IMR-90 (cell line): ENCODE measurements around the gene F12. TPM values are rescaled to one million over a fixed set of nuclear protein-coding genes. Genes with fewer than 3 reads are reported as not detected.

Experiments
- ATAC-seq: fragments of 200-7000 bp; cut with Tn5 transposase; 2 replicates; pipeline ENCODE4 v1.9.1; 2020; ENCODE audit warnings: low read depth, mild to moderate bottlenecking, moderate library complexity
- BruUV-seq: library from RNA; stranded (reverse); fragments of 400-500 nt; replicated peaks from 2 replicates; lab custom pipeline; 2021; lab: Mats Ljungman, UMichigan
- CTCF ChIA-PET: fragments of 300-600 bp; formaldehyde crosslinking; extraction: SDS; loops from one replicate; lab custom pipeline; 2021; ENCODE audit warnings: antibody characterized with exemption; lab: Yijun Ruan, JAX
- POLR2A ChIA-PET: fragments of 300-600 bp; sonication (Branson Sonifier 250); formaldehyde crosslinking; loops from one replicate; lab custom pipeline; 2022; ENCODE audit warnings: antibody characterized with exemption; ENCODE audit not compliant: unreplicated experiment; lab: Charles Lee
- DNase-seq: peaks from one replicate; pipeline ENCODE4 v3.0.0; 2013
- H2AFZ ChIP-seq: replicated peaks from 2 replicates; pipeline ENCODE3; 2013; ENCODE audit warnings: low read length, mild to moderate bottlenecking; ENCODE audit not compliant: poor library complexity
- H2AK5ac ChIP-seq: 2 replicates; pipeline ENCODE4 v1.6.1; 2013; ENCODE audit warnings: low read depth, low read length, inconsistent platforms
- H2AK9ac ChIP-seq: replicated peaks from 2 replicates; pipeline ENCODE3; 2013; ENCODE audit warnings: mild to moderate bottlenecking, low read depth, low read length, moderate library complexity; ENCODE audit not compliant: poor library complexity
- H2BK120ac ChIP-seq: 2 replicates; pipeline ENCODE4 v1.6.1; 2013; ENCODE audit warnings: low read depth, low read length, inconsistent platforms
- H2BK15ac ChIP-seq: 3 replicates; pipeline ENCODE4 v1.6.1; 2013; ENCODE audit warnings: low read depth, low read length, inconsistent platforms
- H2BK20ac ChIP-seq: 2 replicates; pipeline ENCODE4 v1.6.1; 2013; ENCODE audit warnings: low read depth, mild to moderate bottlenecking, inconsistent platforms, low read length, moderate library complexity
- H2BK5ac ChIP-seq: 2 replicates; pipeline ENCODE4 v1.6.1; 2013; ENCODE audit warnings: mild to moderate bottlenecking, low read depth, low read length, inconsistent platforms; ENCODE audit not compliant: poor library complexity, severe bottlenecking
- H3K14ac ChIP-seq: replicated peaks from 2 replicates; pipeline ENCODE4 v1.6.1; 2013; ENCODE audit warnings: low read depth, low read length, inconsistent platforms
- H3K18ac ChIP-seq: 2 replicates; pipeline ENCODE4 v1.6.1; 2013; ENCODE audit warnings: low read depth, low read length, control low read depth
- H3K23ac ChIP-seq: 2 replicates; pipeline ENCODE4 v1.6.1; 2013; ENCODE audit warnings: low read depth, low read length, inconsistent platforms
- H3K27ac ChIP-seq: 2 replicates; pipeline ENCODE4 v1.5.1; 2013; ENCODE audit warnings: mild to moderate bottlenecking, control low read depth, low read length; ENCODE audit not compliant: insufficient read depth
- H3K27me3 ChIP-seq: 2 replicates; pipeline ENCODE4 v1.6.1; 2013; ENCODE audit warnings: low read length; ENCODE audit not compliant: control insufficient read depth, insufficient read depth
- H3K36me3 ChIP-seq: 2 replicates; pipeline ENCODE4 v1.6.1; 2013; ENCODE audit warnings: low read length, mixed read lengths; ENCODE audit not compliant: control insufficient read depth, insufficient read depth
- H3K4ac ChIP-seq: 2 replicates; pipeline ENCODE4 v1.6.1; 2013; ENCODE audit warnings: low read depth, low read length, inconsistent platforms
- H3K4me1 ChIP-seq: 2 replicates; pipeline ENCODE4 v1.6.1; 2013; ENCODE audit warnings: low read length, mixed read lengths; ENCODE audit not compliant: control insufficient read depth, insufficient read depth
- H3K4me2 ChIP-seq: 2 replicates; pipeline ENCODE4 v1.6.1; 2013; ENCODE audit warnings: low read depth, mild to moderate bottlenecking, control low read depth, low read length, moderate library complexity
- H3K4me3 ChIP-seq: 2 replicates; pipeline ENCODE4 v1.5.1; 2013; ENCODE audit warnings: low read depth, mild to moderate bottlenecking, control low read depth, low read length, moderate library complexity; ENCODE audit not compliant: insufficient read depth
- H3K56ac ChIP-seq: 2 replicates; pipeline ENCODE4 v1.6.1; 2013; ENCODE audit warnings: low read length, inconsistent platforms; ENCODE audit not compliant: insufficient read depth; ENCODE audit errors: extremely low read depth
- H3K79me1 ChIP-seq, 2 experiments: 2 replicates each; pipeline ENCODE4 v1.6.1; 2013; ENCODE audit warnings: low read length in 2 of 2, inconsistent platforms in 1 of 2, low read depth in 1 of 2
- H3K9ac ChIP-seq: 2 replicates; pipeline ENCODE4 v1.6.1; 2013; ENCODE audit warnings: low read depth, low read length, control low read depth
- H3K9me1 ChIP-seq: 2 replicates; pipeline ENCODE4 v1.6.1; 2013; ENCODE audit warnings: low read length, inconsistent platforms; ENCODE audit not compliant: insufficient read depth
- H3K9me3 ChIP-seq: 2 replicates; pipeline ENCODE4 v1.6.1; 2013; ENCODE audit warnings: low read length; ENCODE audit not compliant: control insufficient read depth, insufficient read depth
- H4K20me1 ChIP-seq: 2 replicates; pipeline ENCODE4 v1.6.1; 2013; ENCODE audit warnings: low read length, inconsistent platforms; ENCODE audit not compliant: insufficient read depth
- H4K5ac ChIP-seq: 2 replicates; pipeline ENCODE4 v1.6.1; 2013; ENCODE audit warnings: mild to moderate bottlenecking, low read depth, low read length, control low read depth
- H4K8ac ChIP-seq, 2 experiments: 2 replicates each; pipeline ENCODE4 v1.6.1; 2013; ENCODE audit warnings: low read depth in 2 of 2, low read length in 2 of 2, control low read depth in 1 of 2, inconsistent platforms in 1 of 2
- H4K91ac ChIP-seq: 2 replicates; pipeline ENCODE4 v1.6.1; 2013; ENCODE audit warnings: low read depth, low read length, inconsistent platforms; ENCODE audit not compliant: insufficient read depth
- BHLHE40 ChIP-seq: fragments of 150-350 bp; IDR thresholded peaks from 2 replicates; pipeline ENCODE4 v1.6.1; 2016; ENCODE audit warnings: mild to moderate bottlenecking, low read depth, low read length
- CEBPB ChIP-seq: IDR thresholded peaks from 2 replicates; pipeline ENCODE4 v1.6.1; 2012; ENCODE audit warnings: low read depth, low read length, improper control_type of control experiment
- CHD1 ChIP-seq: IDR thresholded peaks from 2 replicates; pipeline ENCODE4 v1.6.1; 2012; ENCODE audit warnings: low read depth, low read length, improper control_type of control experiment
- FOS ChIP-seq: fragments of 150-350 bp; IDR thresholded peaks from 2 replicates; pipeline ENCODE4 v1.6.1; 2016; ENCODE audit warnings: low read depth, low read length
- MAFK ChIP-seq: IDR thresholded peaks from 2 replicates; pipeline ENCODE4 v1.6.1; 2012; ENCODE audit warnings: low read depth, low read length, improper control_type of control experiment
- MAZ ChIP-seq: IDR thresholded peaks from 2 replicates; pipeline ENCODE4 v1.6.1; 2012; ENCODE audit warnings: low read depth, mild to moderate bottlenecking, low read length, improper control_type of control experiment, moderate library complexity, borderline replicate concordance
- MXI1 ChIP-seq: IDR thresholded peaks from 2 replicates; pipeline ENCODE4 v1.6.1; 2012; ENCODE audit warnings: low read depth, mild to moderate bottlenecking, low read length, moderate library complexity, borderline replicate concordance
- POLR2A ChIP-seq: IDR thresholded peaks from 2 replicates; pipeline ENCODE4 v1.6.1; 2012; ENCODE audit warnings: mild to moderate bottlenecking, low read depth, low read length
- RAD21 ChIP-seq: IDR thresholded peaks from 2 replicates; pipeline ENCODE4 v1.6.1; 2012; ENCODE audit warnings: low read length, improper control_type of control experiment
- RCOR1 ChIP-seq: IDR thresholded peaks from 2 replicates; pipeline ENCODE4 v1.6.1; 2012; ENCODE audit warnings: mild to moderate bottlenecking, low read length, improper control_type of control experiment; ENCODE audit not compliant: insufficient replicate concordance
- SMC3 ChIP-seq: fragments of 150-350 bp; IDR thresholded peaks from 2 replicates; pipeline ENCODE4 v1.6.1; 2016; ENCODE audit warnings: low read depth, mild to moderate bottlenecking, antibody characterized with exemption, low read length, moderate library complexity
- WGBS, 2 experiments: methylation state at CpG; one replicate each; pipeline versions ENCODE4 v1.1.5 to v1.1.7; 2013; ENCODE audit warnings: missing lambda C conversion rate in 2 of 2; ENCODE audit not compliant: insufficient read length in 1 of 2; ENCODE audit errors: extremely low coverage in 2 of 2; 5-methylcytosine and 5-hydroxymethylcytosine counted together
- dilution Hi-C: fragments of 300-500 bp; cut with HindIII; formaldehyde crosslinking; loops from one replicate; pipeline ENCODE4 v1.14.3; 2018; ENCODE audit warnings: low sequenced_read_pairs; ENCODE audit not compliant: unreplicated experiment
- in situ Hi-C: fragments of 300-500 bp; cut with MboI; formaldehyde crosslinking; loops from 3 replicates; pipeline ENCODE4 v1.14.3; 2019; ENCODE audit warnings: low sequenced_read_pairs, inconsistent platforms, mixed read lengths
- intact Hi-C: fragments of 100-400 bp; cut with micrococcal nuclease; formaldehyde crosslinking; loops from 2 replicates; pipeline ENCODE4 v1.10.0; 2022
- polyA plus RNA-seq, 3 experiments: library from polyadenylated mRNA; depleted of rRNA; stranded (reverse); fragments of >200 nt; gene quantifications; 2 replicates each; pipeline ENCODE4 v1.2.3, GENCODE V29; 2012; ENCODE audit warnings: low replicate concordance in 1 of 3
- total RNA-seq: library from RNA; depleted of rRNA; stranded (reverse); fragments of >200 nt; gene quantifications from 2 replicates; pipeline ENCODE4 v1.2.3, GENCODE V29; 2012
- TF ChIP-seq, protein P1 (sequence below): fragments of 150-350 bp; IDR thresholded peaks from 2 replicates; pipeline ENCODE4 v1.6.1; 2016; ENCODE audit warnings: low read depth, mild to moderate bottlenecking, low read length, moderate library complexity, borderline replicate concordance
- TF ChIP-seq, protein P2 (sequence below): conservative IDR thresholded peaks from 2 replicates; pipeline ENCODE4 v1.5.1; 2012; ENCODE audit warnings: mild to moderate bottlenecking, low read depth, low read length, improper control_type of control experiment

The F12 gene
- total and polyA plus RNA-seq, 2 of the 4 experiments (the other 2 are of a cell fraction), result 0.36 to 1.2 TPM

DNA sequence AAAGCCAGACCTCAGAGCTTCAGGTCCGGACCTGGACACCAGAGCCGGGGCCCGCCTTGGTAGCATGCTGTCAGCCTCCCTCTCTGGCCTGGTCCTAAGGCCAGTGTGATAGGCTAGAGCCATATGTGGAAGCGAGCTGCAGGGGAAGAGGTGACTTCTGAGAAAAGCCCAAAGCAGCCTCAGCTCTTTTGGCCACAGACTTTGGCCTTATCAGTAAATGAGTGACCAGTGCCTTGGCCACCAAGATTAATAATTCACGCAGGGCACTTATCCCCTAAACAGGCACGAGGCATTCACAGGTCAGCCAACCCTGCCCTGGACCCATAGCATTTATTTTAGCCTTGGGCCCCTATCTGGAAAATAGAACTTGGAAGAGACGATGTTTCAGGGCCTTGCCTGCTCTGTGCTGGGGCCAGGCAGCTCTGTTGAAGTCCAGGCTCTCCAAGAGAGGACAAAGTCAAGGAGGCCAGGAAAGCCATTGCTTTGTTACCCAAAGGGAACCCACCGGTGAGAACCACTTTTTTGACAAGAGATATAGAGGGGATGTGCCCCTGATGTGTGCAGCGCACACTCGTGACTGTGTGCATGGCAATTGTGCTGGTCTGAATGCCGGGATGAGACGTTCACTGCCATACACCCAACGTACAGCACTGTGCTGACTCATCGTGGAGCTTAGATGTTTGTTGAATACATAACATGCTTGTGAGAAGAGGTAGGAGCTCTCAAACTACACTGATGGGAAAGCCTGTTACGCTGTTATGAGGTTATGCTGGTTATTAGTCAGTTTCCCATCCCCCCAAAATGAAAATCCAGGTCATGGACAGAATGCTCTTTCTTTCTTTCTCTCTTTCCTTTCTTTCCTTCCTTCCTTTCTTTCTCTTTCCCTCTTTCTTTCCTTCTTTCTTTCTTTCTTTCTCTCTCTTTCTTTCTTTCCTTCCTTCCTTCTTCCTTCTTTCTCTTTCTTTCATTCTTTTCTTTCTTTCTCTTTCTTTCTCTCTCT is 30.2 kb downstream of the F12 start:
- peaks cover 9% of the 10 kb centered on the region; the same call in 1 of the 2 replicates for H3K4me1 ChIP-seq
- peak overlapping the region; percentile 75 for H2BK20ac ChIP-seq
- H3K9me1 ChIP-seq, result peaks cover 6% of the 10 kb centered on the region; the same call in 1 of the 2 replicates
- peak overlapping the region; percentile 80 for H3K14ac ChIP-seq
- H3K9me3 ChIP-seq, result no peaks in the 10 kb centered on the region
- no peaks in the 10 kb centered on the region for H3K36me3 ChIP-seq
- H3K9ac ChIP-seq, result no peak overlapping the region
- ChIA-PET CTCF (interaction anchor here (1.2 to 2.4 kb wide), 3 partner anchors 10 to 70 kb away, joined by 3 to 14 read pairs (median 5); no protein-coding TSS in a partner anchor), POLR2A (no interaction called here)
- peak overlapping the region; percentile 77 for H2AK9ac ChIP-seq
- no peaks in the 10 kb centered on the region; the same call in 1 of the 2 replicates for H4K20me1 ChIP-seq
- peak overlapping the region; percentile 86 for H3K23ac ChIP-seq
- H2BK15ac ChIP-seq, result peak overlapping the region; percentile 3; the same call in 1 of the 3 replicates
- peak overlapping the region; percentile 29 for H4K91ac ChIP-seq
- intact Hi-C loops (no loop called here), in situ Hi-C loops (no loop called here), dilution Hi-C loops (no loop called here)
- no peak overlapping the region for H3K4me3 ChIP-seq
- H2AK5ac ChIP-seq, result peak overlapping the region; percentile 69; the same call in 1 of the 2 replicates
- H3K4me2 ChIP-seq, result no peak overlapping the region
- H3K4ac ChIP-seq, result peak overlapping the region; percentile 87
- 100% methylated on average over 1 of the region's 15 CpGs; no CpG with 5 or more reads in 1 of the 2 experiments for WGBS, 2 experiments
- H3K27ac ChIP-seq, result peak overlapping the region; percentile 5; the same call in 1 of the 2 replicates
- peak overlapping the region in 1 of 2 experiments; percentile 64; a peak in 2 of 4 replicates for H4K8ac ChIP-seq
- H2BK5ac ChIP-seq, result peak overlapping the region; percentile 36
- peak; percentile 97 for DNase-seq
- H4K5ac ChIP-seq, result peak overlapping the region; percentile 38
- peak overlapping the region; percentile 91 for H2AFZ ChIP-seq
- no peaks in the 10 kb centered on the region for H3K79me1 ChIP-seq
- peak; percentile 97 for ATAC-seq
- H2BK120ac ChIP-seq, result peak overlapping the region; percentile 88
- peaks cover 24% of the 10 kb centered on the region for H3K27me3 ChIP-seq
- peak overlapping the region; percentile 36; the same call in 1 of the 2 replicates for H3K18ac ChIP-seq
- no TSS peak for BruUV-seq
- H3K56ac ChIP-seq, result no peak overlapping the region
- TF ChIP-seq BHLHE40 (peak; percentile 42; the same call in 1 of the 2 replicates), FOS (peak; percentile 86), CEBPB (no peak), RCOR1 (no peak), CHD1 (no peak), POLR2A (no peak), MXI1 (no peak), MAFK (peak; percentile 79), RAD21 (no peak; the same call in 1 of the 2 replicates), SMC3 (no peak), MAZ (no peak)
- TF ChIP-seq, protein P1, sequence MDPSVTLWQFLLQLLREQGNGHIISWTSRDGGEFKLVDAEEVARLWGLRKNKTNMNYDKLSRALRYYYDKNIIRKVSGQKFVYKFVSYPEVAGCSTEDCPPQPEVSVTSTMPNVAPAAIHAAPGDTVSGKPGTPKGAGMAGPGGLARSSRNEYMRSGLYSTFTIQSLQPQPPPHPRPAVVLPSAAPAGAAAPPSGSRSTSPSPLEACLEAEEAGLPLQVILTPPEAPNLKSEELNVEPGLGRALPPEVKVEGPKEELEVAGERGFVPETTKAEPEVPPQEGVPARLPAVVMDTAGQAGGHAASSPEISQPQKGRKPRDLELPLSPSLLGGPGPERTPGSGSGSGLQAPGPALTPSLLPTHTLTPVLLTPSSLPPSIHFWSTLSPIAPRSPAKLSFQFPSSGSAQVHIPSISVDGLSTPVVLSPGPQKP, result no peak
- TF ChIP-seq, protein P2, sequence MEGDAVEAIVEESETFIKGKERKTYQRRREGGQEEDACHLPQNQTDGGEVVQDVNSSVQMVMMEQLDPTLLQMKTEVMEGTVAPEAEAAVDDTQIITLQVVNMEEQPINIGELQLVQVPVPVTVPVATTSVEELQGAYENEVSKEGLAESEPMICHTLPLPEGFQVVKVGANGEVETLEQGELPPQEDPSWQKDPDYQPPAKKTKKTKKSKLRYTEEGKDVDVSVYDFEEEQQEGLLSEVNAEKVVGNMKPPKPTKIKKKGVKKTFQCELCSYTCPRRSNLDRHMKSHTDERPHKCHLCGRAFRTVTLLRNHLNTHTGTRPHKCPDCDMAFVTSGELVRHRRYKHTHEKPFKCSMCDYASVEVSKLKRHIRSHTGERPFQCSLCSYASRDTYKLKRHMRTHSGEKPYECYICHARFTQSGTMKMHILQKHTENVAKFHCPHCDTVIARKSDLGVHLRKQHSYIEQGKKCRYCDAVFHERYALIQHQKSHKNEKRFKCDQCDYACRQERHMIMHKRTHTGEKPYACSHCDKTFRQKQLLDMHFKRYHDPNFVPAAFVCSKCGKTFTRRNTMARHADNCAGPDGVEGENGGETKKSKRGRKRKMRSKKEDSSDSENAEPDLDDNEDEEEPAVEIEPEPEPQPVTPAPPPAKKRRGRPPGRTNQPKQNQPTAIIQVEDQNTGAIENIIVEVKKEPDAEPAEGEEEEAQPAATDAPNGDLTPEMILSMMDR, result no peak
